GM13977 (cell line): ENCODE measurements around the gene GLA.

Experiments used
- DNase-seq: peaks from one replicate; pipeline ENCODE4 v3.0.0; 2012; ENCODE audit warnings: low spot score
- CTCF ChIP-seq: IDR thresholded peaks from 2 replicates; pipeline ENCODE4 v1.5.1; 2012; ENCODE audit warnings: mild to moderate bottlenecking, control low read depth; ENCODE audit not compliant: insufficient read depth; ENCODE audit errors: extremely low read depth, missing control alignments
- in situ Hi-C: fragments of 300-500 bp; cut with MboI; formaldehyde crosslinking; loops from one replicate; pipeline ENCODE4 v1.12.0; 2022; ENCODE audit warnings: low sequenced_read_pairs, low pct_unique_long_range_greater_than_20kb, mixed read lengths, inconsistent platforms; ENCODE audit not compliant: unreplicated experiment

GLA gene

DNA sequence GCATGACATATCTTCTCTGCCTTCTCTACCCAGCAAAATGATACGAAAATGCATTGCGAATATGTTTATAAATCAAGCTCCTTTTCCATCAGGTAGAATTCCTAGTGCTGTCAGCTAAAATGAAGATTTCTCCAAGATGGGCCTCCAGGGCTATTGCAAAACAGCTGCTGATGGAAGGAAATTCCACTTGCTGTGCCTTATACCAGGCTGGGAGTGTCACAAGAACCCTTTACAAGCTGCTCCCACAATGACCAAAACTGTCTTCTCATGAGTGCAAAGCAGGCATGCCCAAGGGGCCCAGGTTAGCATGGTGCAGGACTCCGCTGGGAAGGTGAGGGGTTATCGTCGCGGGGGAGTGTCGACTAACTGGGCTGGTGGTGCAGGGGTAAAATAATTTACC lies 9.0 kb upstream of the GLA start:
- no peak for TF ChIP-seq CTCF
- in situ Hi-C loops, result loop anchor here (10.0 kb wide), 1 partner anchor 388 kb away; no protein-coding TSS in a partner anchor
- no peak for DNase-seq

- TF ChIP-seq CTCF, result peak; percentile 65
- peak; percentile 78 for DNase-seq
- in situ Hi-C loops, result loop anchor here (10.0 kb wide), 1 partner anchor 389 kb away; no protein-coding TSS in a partner anchor
Measured at GRCh38 chrX:101415180-101416145, 7.7 kb upstream of the GLA start.

GRCh38 chrX:101411984-101412383 lies 4.3 kb upstream of the GLA start:
- DNase-seq, result no peak
- in situ Hi-C loops, result loop anchor here (10.0 kb wide), 1 partner anchor 393 kb away; no protein-coding TSS in a partner anchor
- TF ChIP-seq CTCF, result no peak

GRCh38 chrX:101410461-101410860 lies 2.7 kb upstream of the GLA start:
- TF ChIP-seq CTCF, result no peak
- in situ Hi-C loops, result loop anchor here (10.0 kb wide), 1 partner anchor 394 kb away; no protein-coding TSS in a partner anchor
- DNase-seq, result no peak

DNA sequence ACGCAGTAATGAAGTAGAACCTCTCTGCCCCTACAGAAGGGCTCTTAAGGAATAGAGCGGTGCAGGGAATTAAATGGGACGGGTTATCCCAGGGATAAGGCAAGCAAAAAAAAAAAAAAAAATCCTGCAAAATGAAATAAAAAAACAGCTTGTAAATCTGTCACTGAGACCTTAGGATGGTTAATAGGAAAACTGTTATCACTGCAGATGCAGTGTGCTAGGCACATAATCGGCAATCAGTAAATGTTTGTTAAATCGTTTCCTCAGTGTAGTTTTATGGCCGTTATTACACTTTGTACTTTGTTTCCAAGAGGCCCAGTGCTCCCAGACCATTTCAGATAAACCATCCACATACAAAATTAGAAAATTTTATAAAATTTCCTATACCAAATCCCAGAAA lies 1.3 kb upstream of the GLA start:
- in situ Hi-C loops, result no loop called here
- DNase-seq, result no peak
- no peak for TF ChIP-seq CTCF

DNA sequence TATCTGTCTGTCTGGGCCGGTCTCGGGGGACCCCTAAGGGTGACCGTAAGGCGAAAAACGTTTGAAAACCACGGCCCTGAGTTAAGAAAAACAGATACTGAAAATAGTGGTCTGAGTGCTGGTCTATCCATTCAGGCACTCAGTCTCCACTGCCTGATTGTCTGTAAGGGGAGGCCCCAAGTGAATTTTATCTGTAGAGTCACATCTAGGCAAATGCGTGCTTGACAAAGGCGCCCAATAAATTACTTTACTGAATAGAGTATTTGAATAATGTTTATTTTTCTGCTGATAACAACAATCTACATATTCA lies 762 bp upstream of the GLA start:
- in situ Hi-C loops, result no loop called here
- no peak for DNase-seq

More for the DNA sequence above, 762 bp upstream of the GLA start:
- TF ChIP-seq CTCF, result no peak
